HUES6 (cell line): ENCODE results near the gene SLC13A1.
"Not testable (repeated sequence)": the region's sequence is repeated elsewhere in the genome, so short reads cannot be mapped to it uniquely, and the experiment has no call there.

Source experiments
- H3K27ac ChIP-seq: 2 replicates; pipeline ENCODE4 v1.7.0; 2013; ENCODE audit warnings: low read depth, mild to moderate bottlenecking, low read length, inconsistent platforms
- H3K27me3 ChIP-seq: 2 replicates; pipeline ENCODE4 v1.6.1; 2013; ENCODE audit warnings: low read length; ENCODE audit not compliant: control insufficient read depth, insufficient read depth
- H3K36me3 ChIP-seq: 2 replicates; pipeline ENCODE4 v1.6.1; 2013; ENCODE audit warnings: low read length; ENCODE audit not compliant: control insufficient read depth, insufficient read depth
- H3K4me1 ChIP-seq: 2 replicates; pipeline ENCODE4 v1.6.1; 2013; ENCODE audit warnings: low read length; ENCODE audit not compliant: control insufficient read depth, insufficient read depth
- H3K4me3 ChIP-seq: 2 replicates; pipeline ENCODE4 v1.5.1; 2013; ENCODE audit warnings: low read depth, low read length
- H3K9ac ChIP-seq: one replicate; pipeline ENCODE4 v1.6.1; 2013; ENCODE audit warnings: mild to moderate bottlenecking, low read length
- H3K9me3 ChIP-seq: 2 replicates; pipeline ENCODE4 v1.6.1; 2013; ENCODE audit warnings: low read depth, low read length; ENCODE audit not compliant: control insufficient read depth, insufficient read depth

Gene SLC13A1

DNA sequence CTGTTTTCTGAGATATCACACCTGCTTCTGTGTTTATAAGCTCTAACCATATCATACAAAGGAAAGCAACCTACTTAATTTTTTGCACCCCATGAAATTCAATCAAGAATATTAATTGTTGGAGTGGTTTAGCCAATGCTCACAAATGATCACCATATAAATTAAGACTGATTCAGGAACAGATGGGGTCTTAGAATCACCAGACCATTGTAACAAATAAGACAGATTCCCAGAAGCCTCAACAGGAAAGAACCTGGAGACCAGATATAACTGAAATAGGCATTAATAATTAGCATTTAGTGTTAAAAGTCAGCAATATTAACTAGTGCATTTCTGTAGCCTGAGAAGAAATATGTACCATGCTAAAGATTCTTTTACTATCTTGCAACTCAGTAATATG, 73.6 kb downstream of the SLC13A1 start:
- Histone ChIP-seq H3K36me3 (no peaks in the 10 kb centered on the region), H3K9me3 (no peaks in the 10 kb centered on the region), H3K4me1 (no peaks in the 10 kb centered on the region), H3K27ac (no peak overlapping the region), H3K27me3 (no peaks in the 10 kb centered on the region), H3K4me3 (no peak overlapping the region), H3K9ac (no peak overlapping the region)

DNA sequence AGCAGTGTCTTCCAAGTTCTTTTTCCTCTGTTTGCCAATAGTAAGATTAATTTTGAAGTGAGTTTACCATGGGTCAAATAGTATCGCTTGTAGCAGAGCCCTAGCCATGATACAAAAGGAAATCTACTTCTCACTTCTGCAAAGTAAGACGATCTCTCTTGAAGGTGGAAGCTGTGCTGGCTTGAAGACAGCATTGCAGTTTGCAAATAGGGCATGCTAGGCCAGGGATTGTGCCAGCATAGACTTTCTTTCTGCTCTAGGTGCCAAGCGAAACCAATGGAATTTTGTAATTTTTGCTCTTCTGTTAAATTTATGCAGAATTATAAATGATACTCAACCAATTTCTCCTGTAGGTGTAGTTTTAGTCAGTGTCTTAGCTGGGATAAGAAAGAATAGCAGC, 74.5 kb downstream of the SLC13A1 start:
- no peaks in the 10 kb centered on the region for H3K36me3 ChIP-seq
- H3K27me3 ChIP-seq: no peaks in the 10 kb centered on the region
- H3K27ac ChIP-seq: no peak overlapping the region
- H3K4me3 ChIP-seq: no peak overlapping the region
- H3K4me1 ChIP-seq: no peaks in the 10 kb centered on the region
- H3K9me3 ChIP-seq: no peaks in the 10 kb centered on the region
- H3K9ac ChIP-seq: no peak overlapping the region

DNA sequence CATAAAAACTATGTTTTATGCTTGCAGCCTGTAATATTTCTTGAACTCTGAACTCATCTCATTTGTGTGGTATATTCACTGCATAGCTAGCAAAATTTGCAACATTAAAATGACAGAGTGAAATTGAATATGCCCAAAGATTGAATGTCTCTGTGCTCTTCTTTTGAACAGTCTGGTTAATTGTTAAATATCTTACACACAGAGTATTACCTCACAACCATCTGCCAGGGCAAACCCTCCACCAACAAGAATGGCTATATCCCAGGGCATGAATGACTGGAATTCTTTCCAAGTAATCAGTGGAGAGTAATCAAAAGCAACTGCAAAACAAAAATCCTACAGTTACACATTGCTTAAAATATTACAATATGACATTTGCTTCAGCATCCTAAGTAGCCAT, 76.9 kb downstream of the SLC13A1 start:
- Histone ChIP-seq H3K4me3 (no peak overlapping the region), H3K27me3 (no peaks in the 10 kb centered on the region), H3K27ac (no peak overlapping the region), H3K9me3 (no peaks in the 10 kb centered on the region), H3K4me1 (peaks cover 5% of the 10 kb centered on the region; the same call in 1 of the 2 replicates), H3K36me3 (no peaks in the 10 kb centered on the region), H3K9ac (no peak overlapping the region)

DNA sequence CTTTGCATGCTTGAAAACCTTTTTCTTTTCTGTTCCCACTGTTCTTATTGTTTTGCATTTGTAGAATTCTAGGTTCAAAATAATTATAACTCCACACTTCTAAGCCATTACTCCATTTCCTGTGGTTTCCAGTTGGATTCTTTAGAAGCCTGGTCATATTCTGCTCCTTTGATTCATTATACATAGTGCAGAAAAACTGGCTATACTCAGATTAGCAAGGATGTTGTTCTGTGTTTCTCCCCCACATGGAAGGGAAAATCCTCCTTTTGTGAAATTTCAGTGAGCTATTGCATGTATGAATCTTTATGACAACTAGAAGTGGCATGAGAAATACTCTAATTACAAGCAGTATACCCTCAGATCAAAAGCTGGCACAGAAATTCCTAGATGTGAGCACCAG, 79.5 kb downstream of the SLC13A1 start:
- Histone ChIP-seq H3K36me3 (no peaks in the 10 kb centered on the region), H3K4me1 (peaks cover 14% of the 10 kb centered on the region; the same call in 1 of the 2 replicates), H3K27ac (no peak overlapping the region), H3K4me3 (no peak overlapping the region), H3K9ac (no peak overlapping the region), H3K27me3 (no peaks in the 10 kb centered on the region), H3K9me3 (no peaks in the 10 kb centered on the region)

DNA sequence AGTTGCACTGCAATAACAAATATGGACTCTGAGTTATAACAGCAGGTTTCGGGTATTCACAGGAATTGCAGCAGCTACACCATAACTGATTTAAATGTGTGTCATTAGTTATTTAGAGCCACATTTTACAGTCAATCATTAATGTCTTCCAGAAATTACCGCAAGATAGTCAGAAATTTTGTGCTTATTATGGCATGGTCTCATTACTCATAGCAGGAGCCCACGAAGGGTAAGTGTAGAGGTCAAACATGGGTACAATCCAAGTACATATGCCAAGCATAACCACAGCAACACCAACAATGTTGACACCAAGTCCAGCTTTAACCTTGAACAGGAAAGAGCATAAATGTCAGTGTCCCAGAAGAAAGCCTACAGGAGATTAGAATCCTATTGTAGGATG, 84.4 kb downstream of the SLC13A1 start:
- Histone ChIP-seq H3K4me3 (no peak overlapping the region), H3K27me3 (no peaks in the 10 kb centered on the region), H3K27ac (no peak overlapping the region), H3K9ac (no peak overlapping the region), H3K4me1 (peaks cover 14% of the 10 kb centered on the region; the same call in 1 of the 2 replicates), H3K36me3 (no peaks in the 10 kb centered on the region), H3K9me3 (no peaks in the 10 kb centered on the region)

DNA sequence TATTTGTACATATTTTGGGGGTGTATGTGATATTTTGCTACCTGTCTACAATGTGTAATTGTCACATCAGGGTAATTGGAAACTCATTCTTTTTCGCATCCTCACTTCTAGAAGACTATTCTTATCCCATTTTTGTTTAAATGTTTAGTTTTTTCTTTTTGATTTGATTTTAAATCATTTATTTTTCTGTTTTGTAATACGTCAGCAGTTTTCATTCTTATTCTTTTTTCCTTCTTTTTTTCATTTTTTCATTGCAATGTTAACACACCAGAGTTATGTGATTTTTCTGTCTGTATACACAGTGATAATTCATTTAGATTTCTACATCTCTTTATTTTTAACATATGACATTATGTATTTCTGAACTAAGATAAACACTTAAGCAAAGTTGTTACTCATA, 85.5 kb downstream of the SLC13A1 start:
- Histone ChIP-seq H3K4me3 (no peak overlapping the region), H3K4me1 (peaks cover 14% of the 10 kb centered on the region; the same call in 1 of the 2 replicates), H3K9ac (no peak overlapping the region)

DNA sequence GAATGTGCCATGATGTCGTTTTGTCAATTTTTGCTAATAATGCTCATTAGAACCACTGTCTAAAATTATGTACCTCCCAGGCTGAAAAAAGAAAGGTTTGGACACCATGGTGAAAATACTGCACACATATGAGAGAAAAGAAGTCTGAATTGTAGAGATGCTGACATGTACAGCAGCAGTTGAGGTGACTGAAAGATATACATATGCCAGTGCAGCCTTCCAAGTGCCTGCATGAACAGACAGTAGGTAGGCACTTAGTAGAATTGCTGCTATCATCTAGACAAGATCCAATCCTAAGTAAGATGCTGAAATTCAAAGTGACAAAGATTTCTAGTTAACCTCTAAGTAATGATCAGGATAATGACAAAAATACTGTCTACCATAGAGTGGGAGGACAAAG, 86.9 kb downstream of the SLC13A1 start:
- no peaks in the 10 kb centered on the region for H3K36me3 ChIP-seq
- H3K27me3 ChIP-seq: no peaks in the 10 kb centered on the region
- H3K9me3 ChIP-seq: peaks cover 6% of the 10 kb centered on the region; the same call in 1 of the 2 replicates
- H3K4me1 ChIP-seq: peaks cover 8% of the 10 kb centered on the region; the same call in 1 of the 2 replicates
- no peak overlapping the region for H3K4me3 ChIP-seq
- no peak overlapping the region for H3K27ac ChIP-seq
- no peak overlapping the region for H3K9ac ChIP-seq

More for the DNA sequence above, 85.5 kb downstream of the SLC13A1 start:
- Histone ChIP-seq H3K9me3 (no peaks in the 10 kb centered on the region), H3K36me3 (no peaks in the 10 kb centered on the region), H3K27me3 (no peaks in the 10 kb centered on the region), H3K27ac (no peak overlapping the region)

DNA sequence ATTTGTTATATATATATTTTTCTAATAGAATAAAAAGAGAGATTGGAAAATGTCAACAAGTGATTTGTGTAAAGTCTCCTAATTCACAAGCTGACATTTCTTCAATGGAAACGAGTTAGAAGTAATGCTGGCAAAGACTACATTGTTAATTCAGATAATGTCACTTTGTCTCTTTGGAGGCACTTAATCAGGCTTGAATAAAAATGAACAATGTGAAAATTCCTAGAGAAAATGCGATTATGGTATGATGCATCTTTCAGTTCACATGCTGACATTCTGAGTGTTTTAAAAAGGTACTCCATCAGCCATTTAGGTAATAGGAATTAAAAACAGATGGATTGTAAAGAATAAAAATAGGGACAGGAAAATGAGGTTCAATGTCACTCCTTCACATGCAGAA, 100.1 kb downstream of the SLC13A1 start:
- Histone ChIP-seq H3K9ac (no peak overlapping the region), H3K4me3 (no peak overlapping the region), H3K4me1 (no peaks in the 10 kb centered on the region), H3K27me3 (no peaks in the 10 kb centered on the region), H3K36me3 (no peaks in the 10 kb centered on the region), H3K9me3 (no peaks in the 10 kb centered on the region), H3K27ac (no peak overlapping the region)

DNA sequence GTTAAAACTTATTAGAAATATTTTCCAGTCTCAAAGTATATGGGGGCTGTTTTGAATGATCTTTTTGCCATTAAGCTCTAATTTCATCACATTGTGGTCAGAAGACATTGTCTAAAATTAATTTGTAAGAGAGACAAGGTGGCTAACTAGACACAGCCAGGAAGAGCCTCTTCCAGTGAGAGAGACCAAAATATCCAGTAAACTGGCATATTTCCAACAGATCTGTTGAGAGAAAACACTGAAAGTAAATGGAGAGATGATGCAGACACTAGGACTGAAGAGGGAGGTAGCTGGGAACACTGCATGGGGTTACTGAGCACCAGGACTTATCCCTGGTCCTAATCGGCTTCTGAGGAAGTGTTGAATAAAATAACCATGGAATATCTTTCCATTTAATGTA, 102.8 kb downstream of the SLC13A1 start:
- no peak overlapping the region for H3K27ac ChIP-seq
- no peaks in the 10 kb centered on the region for H3K36me3 ChIP-seq
- no peaks in the 10 kb centered on the region for H3K9me3 ChIP-seq
- no peaks in the 10 kb centered on the region for H3K27me3 ChIP-seq
- no peak overlapping the region for H3K9ac ChIP-seq
- H3K4me1 ChIP-seq: no peaks in the 10 kb centered on the region
- no peak overlapping the region for H3K4me3 ChIP-seq

DNA sequence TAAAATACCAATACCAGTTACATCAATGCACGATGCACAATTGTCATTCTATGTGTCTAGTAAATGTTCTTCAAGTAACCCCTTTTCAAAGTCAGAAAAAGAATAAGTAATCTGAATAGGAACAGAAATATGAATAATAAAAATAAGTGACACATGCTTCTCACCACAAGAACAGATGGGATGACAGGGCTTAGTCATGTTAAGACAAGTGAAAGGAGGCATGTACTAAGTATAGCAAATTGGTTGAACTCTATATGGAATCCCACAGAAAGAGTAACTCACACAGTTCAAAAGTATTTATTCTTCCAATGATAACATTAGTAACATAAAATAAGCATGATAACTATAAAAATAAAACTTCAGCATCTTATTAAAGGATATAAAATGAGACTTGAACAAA, 103.3 kb downstream of the SLC13A1 start:
- Histone ChIP-seq H3K27ac (no peak overlapping the region), H3K9ac (no peak overlapping the region), H3K27me3 (no peaks in the 10 kb centered on the region), H3K4me3 (no peak overlapping the region), H3K36me3 (no peaks in the 10 kb centered on the region), H3K4me1 (no peaks in the 10 kb centered on the region), H3K9me3 (no peaks in the 10 kb centered on the region)

DNA sequence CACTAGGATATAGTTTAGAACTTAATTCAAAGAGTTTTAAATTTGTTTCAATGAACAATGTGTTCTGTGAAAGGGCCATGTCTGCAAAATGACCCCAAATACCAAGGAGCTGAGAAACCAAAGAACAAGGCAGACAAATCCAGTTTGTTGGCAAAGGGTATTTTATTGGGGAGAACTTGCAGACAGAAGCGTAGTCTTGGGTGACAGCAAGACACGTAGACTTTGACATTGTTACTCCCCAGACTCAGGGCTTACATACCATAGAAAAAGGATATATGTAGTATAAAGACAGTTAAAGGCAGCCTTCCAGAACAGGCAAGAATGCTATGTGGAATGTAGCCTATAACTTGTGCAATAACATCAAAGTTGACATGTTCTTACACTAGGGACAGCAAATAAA, 109.3 kb downstream of the SLC13A1 start:
- H3K9me3 ChIP-seq: peaks cover under 1% of the 10 kb centered on the region

DNA sequence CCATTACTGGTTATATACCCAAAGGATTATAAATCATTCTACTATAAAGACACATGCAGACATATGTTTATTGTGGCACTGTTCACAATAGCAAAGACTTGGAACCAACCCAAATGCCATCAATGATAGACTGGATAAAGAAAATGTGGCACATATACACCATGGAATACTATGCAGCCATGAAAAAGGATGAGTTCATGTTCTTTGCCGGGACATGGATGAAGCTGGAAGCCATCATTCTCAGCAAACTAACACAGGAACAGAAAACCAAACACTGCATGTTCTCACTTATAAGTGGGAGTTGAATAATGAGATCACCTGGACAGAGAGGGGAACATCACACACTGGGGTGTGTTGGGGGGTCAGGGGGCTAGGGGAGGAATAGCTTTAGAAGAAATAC, 112.9 kb downstream of the SLC13A1 start:
- not testable (repeated sequence) for H3K27me3 ChIP-seq

More for the DNA sequence above, 109.3 kb downstream of the SLC13A1 start:
- H3K4me3 ChIP-seq: no peak overlapping the region
- no peaks in the 10 kb centered on the region for H3K4me1 ChIP-seq
- no peak overlapping the region for H3K27ac ChIP-seq
- no peaks in the 10 kb centered on the region for H3K36me3 ChIP-seq
- H3K9ac ChIP-seq: no peak overlapping the region
- no peaks in the 10 kb centered on the region for H3K27me3 ChIP-seq

More for the DNA sequence above, 112.9 kb downstream of the SLC13A1 start:
- not testable (repeated sequence) for H3K4me3 ChIP-seq, H3K9me3 ChIP-seq, H3K9ac ChIP-seq, H3K4me1 ChIP-seq, H3K27ac ChIP-seq, H3K36me3 ChIP-seq
